Thymus (tissue), 11 donors: ENCODE data around the gene EPN1. TPM values are rescaled to one million over a fixed set of nuclear protein-coding genes. Genes with fewer than 3 reads are reported as not detected.

Source experiments
- DNase-seq, 9 donors: peaks; one replicate each; pipeline ENCODE4 v3.0.0-alpha.2; 2013; ENCODE audit warnings: low spot score in 9 of 9, low read depth in 6 of 9, missing footprints in 1 of 9
- H3K27ac ChIP-seq, 2 donors: one replicate each; pipeline ENCODE4 v1.5.1; 2013; ENCODE audit warnings: control low read depth in 1 of 2, low read depth in 1 of 2, low read length in 1 of 2, mild to moderate bottlenecking in 1 of 2, moderate library complexity in 1 of 2
- H3K27me3 ChIP-seq, 2 donors: one replicate each; pipeline ENCODE4 v1.5.1; 2013; ENCODE audit warnings: low read length in 1 of 2; ENCODE audit not compliant: control insufficient read depth in 2 of 2, insufficient read depth in 1 of 2
- H3K36me3 ChIP-seq, 2 donors: one replicate each; pipeline ENCODE4 v1.5.1; 2013; ENCODE audit warnings: low read length in 1 of 2, mild to moderate bottlenecking in 1 of 2, moderate library complexity in 1 of 2; ENCODE audit not compliant: control insufficient read depth in 2 of 2, insufficient read depth in 2 of 2
- H3K4me1 ChIP-seq, 2 donors: one replicate each; pipeline ENCODE4 v1.5.1; 2013; ENCODE audit warnings: low read length in 2 of 2; ENCODE audit not compliant: control insufficient read depth in 2 of 2, insufficient read depth in 2 of 2
- H3K4me3 ChIP-seq, 2 donors: one replicate each; pipeline ENCODE4 v1.5.1; 2013; ENCODE audit warnings: low read length in 2 of 2, control low read depth in 1 of 2, mild to moderate bottlenecking in 1 of 2
- H3K9me3 ChIP-seq, 2 donors: one replicate each; pipeline ENCODE4 v1.5.1; 2013; ENCODE audit warnings: low read length in 1 of 2, mild to moderate bottlenecking in 1 of 2; ENCODE audit not compliant: control insufficient read depth in 2 of 2, insufficient read depth in 1 of 2
- WGBS: extraction: QIAGEN DNeasy Blood & Tissue Kit; methylation state at CpG from one replicate; pipeline ENCODE4 v1.1.7; 2013; 5-methylcytosine and 5-hydroxymethylcytosine counted together
- polyA plus RNA-seq: library from polyadenylated mRNA; stranded (reverse); fragments of 200-250 nt; gene quantifications from one replicate; pipeline ENCODE4 v1.2.3, GENCODE V29; 2013
- total RNA-seq: library from RNA; stranded (reverse); fragments of 120-200 nt; gene quantifications from one replicate; pipeline ENCODE4 v1.2.4, GENCODE V29; 2013
- donor health status: healthy.

EPN1 gene
- total and polyA plus RNA-seq, 2 donors = 9.9 to 34.6 TPM

DNA sequence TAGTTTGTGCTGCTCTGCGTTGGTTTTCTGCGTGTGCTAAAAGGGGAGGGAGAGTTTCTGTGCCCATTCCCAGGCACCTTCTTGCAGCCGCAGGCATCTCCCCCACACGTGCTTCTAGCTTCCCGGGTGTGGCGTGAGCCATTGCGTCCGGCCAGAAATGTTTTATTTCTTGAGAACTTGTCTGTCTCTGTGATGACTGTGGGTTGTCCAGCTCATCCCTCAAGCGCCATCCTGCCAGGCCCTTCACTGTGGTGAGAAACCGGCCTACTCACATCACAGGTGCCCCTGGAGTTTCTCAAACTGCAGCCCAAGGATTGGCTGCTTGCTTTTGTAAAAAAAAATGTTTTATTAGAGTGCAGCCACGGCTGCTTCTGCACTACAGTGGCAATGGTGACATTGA is 24.2 kb downstream of the EPN1 start:
- Histone ChIP-seq H3K4me3 (no peak overlapping the region), H3K36me3 (peaks cover 22 to 33% of the 10 kb centered on the region in 2 donors), H3K4me1 (no peaks in the 10 kb centered on the region), H3K27ac (no peak overlapping the region), H3K27me3 (no peaks in the 10 kb centered on the region), H3K9me3 (no peaks in the 10 kb centered on the region)
- DNase-seq = no peak
- 98% methylated on average over 11 of the region's 11 CpGs for WGBS

DNA sequence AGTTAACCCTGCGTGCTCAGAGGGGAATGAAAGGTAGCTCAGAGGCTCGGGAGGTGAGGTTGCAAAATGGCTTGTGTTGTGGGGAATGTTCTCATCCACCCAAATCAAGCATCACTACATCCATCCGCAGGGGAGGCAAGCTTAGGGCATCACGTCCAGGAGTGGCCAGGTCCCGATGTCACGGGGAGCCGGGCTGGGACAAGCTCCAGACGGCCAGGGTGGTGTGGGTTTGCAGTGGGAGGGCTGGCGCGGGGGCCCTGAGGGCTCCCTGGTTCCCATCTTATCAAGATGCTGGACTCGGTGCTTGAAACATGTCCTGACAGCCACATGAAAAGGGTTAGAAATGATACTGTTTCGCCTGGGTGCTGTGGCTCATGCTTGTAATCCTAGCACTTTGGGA is 25.8 kb downstream of the EPN1 start:
- WGBS = 97% methylated on average over 12 of the region's 12 CpGs
- H3K27me3 ChIP-seq = no peaks in the 10 kb centered on the region
- DNase-seq = no peak
- H3K4me3 ChIP-seq = no peak overlapping the region
- peaks cover 14 to 20% of the 10 kb centered on the region in 2 donors for H3K36me3 ChIP-seq
- no peaks in the 10 kb centered on the region for H3K9me3 ChIP-seq
- no peak overlapping the region for H3K27ac ChIP-seq
- H3K4me1 ChIP-seq = no peaks in the 10 kb centered on the region

DNA sequence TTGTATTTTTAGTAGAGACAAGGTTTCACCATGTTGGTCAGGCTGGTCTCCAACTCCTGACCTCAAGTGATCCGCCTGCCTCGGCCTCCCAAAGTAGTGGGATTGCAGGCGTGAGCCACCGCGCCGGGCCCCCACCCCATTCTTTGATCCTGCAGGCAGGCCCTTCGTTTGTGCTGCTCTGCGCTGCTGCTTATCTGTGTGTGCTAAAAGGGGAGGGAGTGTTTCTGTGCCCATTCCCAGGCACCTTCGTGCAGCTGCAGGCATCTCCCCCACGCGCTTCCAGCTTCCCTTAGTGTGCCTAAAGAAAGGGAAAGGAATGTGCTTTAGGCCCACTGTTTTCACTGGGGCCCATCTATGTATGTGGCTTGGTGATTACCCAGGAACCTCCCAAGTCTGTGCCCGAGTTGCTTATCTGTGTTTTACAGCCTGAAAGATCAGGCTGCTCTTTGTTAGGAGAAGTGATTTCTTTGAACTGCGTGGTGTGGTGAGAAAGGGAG is 27.2 kb downstream of the EPN1 start:
- Histone ChIP-seq H3K9me3 (no peaks in the 10 kb centered on the region), H3K27ac (no peak overlapping the region), H3K4me3 (no peak overlapping the region), H3K4me1 (no peaks in the 10 kb centered on the region), H3K27me3 (no peaks in the 10 kb centered on the region), H3K36me3 (peaks cover 5 to 7% of the 10 kb centered on the region in 2 donors)
- WGBS = 93% methylated on average over 13 of the region's 13 CpGs
- DNase-seq = no peak

DNA sequence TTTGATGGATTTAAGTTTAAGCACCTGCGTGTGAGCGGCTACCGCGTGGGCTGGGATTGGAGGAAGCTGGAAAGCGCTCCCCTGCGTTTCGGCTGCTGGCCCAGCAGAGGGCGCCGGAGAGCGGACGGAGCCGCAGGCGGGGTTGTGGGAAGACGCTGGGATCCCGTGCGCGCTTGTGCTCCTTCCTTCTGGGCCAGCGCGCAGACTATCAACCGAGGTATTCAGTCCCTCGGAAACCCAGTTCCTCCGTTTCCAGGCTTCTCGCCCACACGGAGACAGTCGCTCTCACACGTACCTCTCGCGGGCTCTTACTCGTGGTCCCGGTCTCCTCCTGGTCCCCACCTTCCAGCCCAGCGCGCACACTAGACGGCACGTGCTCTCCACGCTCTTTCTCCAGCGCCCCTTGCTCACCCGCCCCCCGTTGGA is 28.8 kb downstream of the EPN1 start:
- 54% methylated on average over 38 of the region's 38 CpGs for WGBS
- DNase-seq = peak in 5 of 9 donors; percentile 4 to 30 (median 12)
- no peaks in the 10 kb centered on the region for H3K9me3 ChIP-seq
- H3K4me1 ChIP-seq = no peaks in the 10 kb centered on the region
- no peak overlapping the region for H3K27ac ChIP-seq
- H3K27me3 ChIP-seq = no peaks in the 10 kb centered on the region
- no peak overlapping the region for H3K4me3 ChIP-seq
- H3K36me3 ChIP-seq = no peaks in the 10 kb centered on the region

DNA sequence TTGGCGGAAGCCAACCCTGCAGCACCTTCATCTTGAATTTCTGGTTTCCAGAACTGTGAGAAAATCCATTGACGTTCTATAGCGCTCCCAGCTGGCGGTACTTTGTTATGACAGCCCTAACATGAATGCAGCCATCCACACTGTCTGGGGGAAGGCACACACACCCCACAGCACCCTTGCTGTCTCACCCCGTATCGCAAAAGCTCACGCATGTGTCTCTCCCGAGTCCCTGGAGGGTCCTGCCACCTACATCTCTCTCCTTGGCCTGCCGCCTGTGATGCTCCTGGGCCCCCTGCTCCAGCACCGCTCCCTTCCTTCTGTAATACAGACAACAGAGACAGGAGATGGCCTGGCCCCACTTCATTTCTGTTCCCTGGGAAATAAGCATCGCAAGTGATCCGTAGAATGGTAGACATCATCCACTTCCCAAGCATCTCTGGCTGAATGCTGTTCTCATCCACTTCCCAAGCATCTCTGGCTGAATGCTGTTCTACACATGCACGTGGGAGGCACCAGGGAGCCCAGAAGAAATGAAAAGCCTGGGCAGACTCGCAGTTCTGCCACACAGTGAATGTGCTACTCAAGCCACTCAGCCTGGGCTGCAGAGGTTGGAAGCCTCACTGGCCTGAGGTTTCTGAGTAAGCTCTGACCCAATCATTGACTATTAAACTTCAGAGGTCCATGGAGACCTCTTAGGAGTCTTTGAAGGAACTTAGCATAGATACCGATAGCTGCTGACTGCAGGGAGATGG is 29.6 kb downstream of the EPN1 start:
- Histone ChIP-seq H3K27ac (no peak overlapping the region), H3K4me3 (no peak overlapping the region), H3K36me3 (no peaks in the 10 kb centered on the region), H3K9me3 (no peaks in the 10 kb centered on the region), H3K4me1 (no peaks in the 10 kb centered on the region), H3K27me3 (no peaks in the 10 kb centered on the region)
- no peak for DNase-seq
- WGBS = 95% methylated on average over 15 of the region's 15 CpGs

DNA sequence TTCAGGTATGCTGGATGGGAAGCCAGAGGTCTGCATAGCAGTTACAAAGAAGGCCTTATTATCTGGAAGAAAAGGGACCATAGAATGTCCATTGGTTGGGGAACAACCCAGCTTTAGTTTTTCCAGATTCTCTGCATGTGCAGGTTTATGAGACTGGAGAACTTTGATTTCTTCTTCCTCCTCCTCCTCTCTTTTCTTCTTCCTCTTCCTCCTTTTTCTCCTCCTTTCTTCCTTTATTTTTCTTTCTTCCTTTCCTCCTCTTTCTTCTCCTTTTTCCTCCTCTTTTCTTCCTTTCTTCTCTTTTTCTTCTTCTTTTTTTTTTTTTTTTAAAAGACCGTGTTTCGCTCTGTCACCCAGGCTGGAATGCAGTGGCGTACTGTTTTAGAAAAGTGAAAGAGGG is 30.9 kb downstream of the EPN1 start:
- H3K36me3 ChIP-seq = no peaks in the 10 kb centered on the region
- no peaks in the 10 kb centered on the region for H3K9me3 ChIP-seq
- no peaks in the 10 kb centered on the region for H3K4me1 ChIP-seq
- 94% methylated on average over 3 of the region's 3 CpGs for WGBS
- no peak for DNase-seq
- no peaks in the 10 kb centered on the region for H3K27me3 ChIP-seq
- H3K4me3 ChIP-seq = no peak overlapping the region
- no peak overlapping the region for H3K27ac ChIP-seq

DNA sequence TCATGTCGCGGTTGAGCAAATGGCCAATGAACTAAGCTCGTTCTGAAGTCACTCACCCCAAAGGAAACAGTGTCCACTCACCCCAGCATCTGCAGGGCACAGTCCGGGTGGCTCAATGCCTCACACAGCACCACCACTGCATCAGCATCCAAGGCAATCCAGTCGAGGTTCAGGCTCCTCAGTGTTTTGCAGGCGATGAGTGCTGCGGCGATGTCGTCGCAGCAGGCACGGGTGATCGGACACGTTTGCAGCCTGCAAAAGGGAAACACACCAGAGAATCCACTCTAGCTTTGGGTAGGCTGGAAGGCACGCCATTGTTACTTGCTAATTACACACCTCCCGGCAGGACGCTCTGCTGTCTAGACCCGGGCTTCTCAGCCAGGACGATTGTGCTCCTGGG is 36.7 kb downstream of the EPN1 start:
- 86% methylated on average over 18 of the region's 18 CpGs for WGBS
- Histone ChIP-seq H3K36me3 (no peaks in the 10 kb centered on the region), H3K4me3 (no peak overlapping the region), H3K4me1 (no peaks in the 10 kb centered on the region), H3K9me3 (no peaks in the 10 kb centered on the region), H3K27me3 (no peaks in the 10 kb centered on the region), H3K27ac (no peak overlapping the region)
- no peak for DNase-seq

DNA sequence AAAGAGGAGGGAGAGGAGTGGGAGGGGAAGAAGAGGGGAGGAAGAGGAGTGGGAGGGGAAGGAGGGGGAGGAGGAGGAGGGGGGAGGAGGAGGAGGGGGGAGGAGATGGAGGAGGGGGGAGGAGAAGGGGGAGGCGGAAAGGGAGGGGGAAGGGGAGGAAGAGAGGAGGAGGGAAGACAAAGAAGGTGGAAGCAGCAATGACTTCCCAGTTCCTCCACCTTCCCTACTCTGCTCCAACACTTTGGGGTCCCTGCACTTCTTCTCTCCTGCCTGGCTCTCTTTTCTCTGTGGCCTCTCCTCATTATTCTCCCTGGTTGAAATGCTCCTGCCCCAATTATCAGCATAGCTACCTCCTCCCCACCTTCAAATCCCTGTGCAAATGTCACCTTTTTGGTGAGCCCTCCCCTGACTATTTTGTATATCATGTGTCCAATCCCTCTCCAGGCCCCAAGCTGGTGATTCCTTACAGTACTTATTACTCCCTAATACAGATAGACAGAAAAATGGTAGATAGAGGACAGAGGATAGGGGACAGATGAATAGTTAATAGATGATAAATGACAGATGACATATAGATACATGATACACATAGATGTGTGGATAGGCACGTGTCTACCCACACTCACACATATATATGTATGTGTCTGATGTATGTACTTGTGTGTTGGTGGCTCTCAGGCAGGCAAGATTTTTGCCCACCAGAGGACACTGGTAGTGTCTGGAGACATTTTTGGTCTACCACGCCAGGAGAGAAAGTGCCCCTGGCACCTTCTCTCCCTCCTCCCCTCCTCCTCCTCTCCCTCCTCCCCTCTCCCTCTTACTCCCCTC is 38.0 kb downstream of the EPN1 start:
- peaks cover 0 to 2% of the 10 kb centered on the region in 2 donors for H3K27me3 ChIP-seq
- WGBS = 97% methylated on average over 2 of the region's 3 CpGs
- H3K27ac ChIP-seq = no peak overlapping the region
- no peak overlapping the region for H3K4me3 ChIP-seq
- H3K36me3 ChIP-seq = no peaks in the 10 kb centered on the region
- no peaks in the 10 kb centered on the region for H3K4me1 ChIP-seq
- DNase-seq = no peak
- no peaks in the 10 kb centered on the region for H3K9me3 ChIP-seq

DNA sequence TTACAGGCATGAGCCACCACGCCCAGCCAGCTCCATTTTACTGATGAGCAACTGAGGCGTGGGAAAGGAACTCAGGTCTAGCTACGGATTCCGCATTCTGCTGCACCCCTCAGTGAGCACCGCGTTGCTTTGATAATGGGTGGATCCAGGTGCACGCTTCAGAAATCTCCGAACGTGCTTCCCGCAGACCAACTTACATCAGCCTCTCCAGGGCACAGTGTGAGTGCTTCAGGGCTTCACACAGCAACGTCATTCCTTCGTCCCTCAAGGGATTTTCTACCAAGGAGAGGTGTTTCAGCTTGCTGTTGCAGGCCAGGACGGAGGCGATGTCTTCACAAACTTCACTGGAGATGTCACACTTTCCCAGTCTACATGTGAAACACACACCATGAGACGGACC is 41.5 kb downstream of the EPN1 start:
- Histone ChIP-seq H3K9me3 (no peaks in the 10 kb centered on the region), H3K27me3 (peaks cover 0 to 2% of the 10 kb centered on the region in 2 donors), H3K4me3 (no peak overlapping the region), H3K36me3 (no peaks in the 10 kb centered on the region), H3K27ac (no peak overlapping the region), H3K4me1 (no peaks in the 10 kb centered on the region)
- WGBS = 93% methylated on average over 15 of the region's 15 CpGs
- DNase-seq = no peak
